ENCODE measurements around the gene SDHA. TPM values are rescaled to one million over a fixed set of nuclear protein-coding genes. Genes with fewer than 3 reads are reported as not detected.

Gene SDHA
- polyA plus RNA-seq, 1 donor (not counting 4 experiments of a cell fraction or from before 2014, with no cell fraction given): 178 TPM

DNA sequence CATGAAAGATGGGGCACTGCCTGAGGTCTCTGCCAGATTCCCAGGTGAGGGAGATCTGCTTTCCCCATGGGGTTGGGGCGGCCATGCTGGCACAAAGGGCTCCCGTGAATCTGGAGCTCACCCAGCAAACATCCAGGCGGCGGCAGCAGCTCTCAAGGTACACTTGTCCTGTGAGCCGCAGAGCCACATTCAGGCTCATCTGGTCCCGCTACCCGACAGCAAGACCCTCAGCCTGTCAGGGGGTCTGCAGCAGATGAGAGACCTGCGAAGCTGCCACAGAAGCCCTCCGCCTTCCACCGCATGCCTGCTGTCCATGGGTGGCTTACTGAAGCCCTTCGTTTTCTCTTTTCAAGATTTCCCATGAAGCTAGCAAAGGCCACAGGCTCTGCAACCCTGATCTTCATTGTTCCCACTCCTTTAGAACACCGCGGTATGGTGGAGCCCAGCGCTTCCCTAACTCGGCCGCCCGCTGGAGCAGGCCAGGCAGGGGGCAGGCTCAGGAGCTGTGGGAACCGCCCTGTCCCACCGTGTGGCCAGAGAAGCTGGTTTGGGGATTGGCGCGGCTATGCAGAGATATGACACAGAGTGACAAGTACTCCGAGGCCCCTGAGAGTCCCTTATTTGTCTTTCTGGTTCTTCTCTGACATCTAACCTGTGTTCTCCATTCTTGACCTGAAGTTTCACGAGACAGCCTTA is 18.0 kb upstream of the SDHA start:
- FAIRE-seq: no peak

DNA sequence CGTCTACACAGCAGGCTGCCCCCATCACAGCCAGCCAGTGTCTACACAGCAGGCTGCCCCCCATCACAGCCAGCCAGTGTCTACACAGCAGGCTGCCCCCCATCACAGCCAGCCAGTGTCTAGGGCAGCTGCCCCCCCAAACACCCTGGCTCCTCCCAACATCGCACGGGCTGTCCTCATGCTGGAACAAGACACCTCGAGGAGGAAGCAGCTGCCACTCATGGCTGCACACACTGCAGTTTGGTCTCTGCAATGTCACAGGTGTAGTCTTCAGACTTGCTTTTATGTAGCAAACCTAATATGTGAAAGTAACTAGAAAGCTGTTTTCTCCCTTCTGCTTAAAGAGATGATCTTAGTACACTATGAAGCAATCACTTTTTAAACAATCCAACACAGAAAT is 17.1 kb upstream of the SDHA start:
- Histone ChIP-seq H3K79me2 (ENCODE audit: control insufficient read depth, insufficient read depth, low read length) (no peaks in the 10 kb centered on the region), H3K9me1 (ENCODE audit: control insufficient read depth, extremely low read depth, insufficient read depth, low read length) (no peaks in the 10 kb centered on the region), H3K27ac (ENCODE audit: control insufficient read depth, insufficient read depth, low read length) (no peak overlapping the region), H3K9ac (ENCODE audit: control insufficient read depth, extremely low read depth, insufficient read depth, low read length) (no peak overlapping the region), H3K36me3 (ENCODE audit: control insufficient read depth in 2 of 2, extremely low read depth in 1 of 2, insufficient read depth in 2 of 2, low read length in 2 of 2) (peaks cover 6 to 17% of the 10 kb centered on the region in 2 experiments), H3K9me3 (ENCODE audit: control insufficient read depth, low read depth, low read length) (no peaks in the 10 kb centered on the region), H2AFZ (ENCODE audit: control insufficient read depth, low read length) (no peak overlapping the region), H3K4me3 (ENCODE audit: control insufficient read depth in 2 of 3, extremely low read depth in 1 of 3, insufficient read depth in 2 of 3, low read depth in 1 of 3, low read length in 3 of 3) (no peak overlapping the region), H4K20me1 (ENCODE audit: control insufficient read depth, extremely low read depth, insufficient read depth, low read length) (no peaks in the 10 kb centered on the region), H3K4me1 (ENCODE audit: control insufficient read depth, extremely low read depth, insufficient read depth, low read length) (no peaks in the 10 kb centered on the region), H3K27me3 (ENCODE audit: control insufficient read depth, extremely low read depth, insufficient read depth, low read length) (no peaks in the 10 kb centered on the region), H3K4me2 (ENCODE audit: control insufficient read depth, extremely low read depth, insufficient read depth, low read depth, low read length) (no peak overlapping the region)
- FAIRE-seq (no peak), DNase-seq (ENCODE audit: low read depth, low spot score) (no peak)
- TF ChIP-seq, protein P1, sequence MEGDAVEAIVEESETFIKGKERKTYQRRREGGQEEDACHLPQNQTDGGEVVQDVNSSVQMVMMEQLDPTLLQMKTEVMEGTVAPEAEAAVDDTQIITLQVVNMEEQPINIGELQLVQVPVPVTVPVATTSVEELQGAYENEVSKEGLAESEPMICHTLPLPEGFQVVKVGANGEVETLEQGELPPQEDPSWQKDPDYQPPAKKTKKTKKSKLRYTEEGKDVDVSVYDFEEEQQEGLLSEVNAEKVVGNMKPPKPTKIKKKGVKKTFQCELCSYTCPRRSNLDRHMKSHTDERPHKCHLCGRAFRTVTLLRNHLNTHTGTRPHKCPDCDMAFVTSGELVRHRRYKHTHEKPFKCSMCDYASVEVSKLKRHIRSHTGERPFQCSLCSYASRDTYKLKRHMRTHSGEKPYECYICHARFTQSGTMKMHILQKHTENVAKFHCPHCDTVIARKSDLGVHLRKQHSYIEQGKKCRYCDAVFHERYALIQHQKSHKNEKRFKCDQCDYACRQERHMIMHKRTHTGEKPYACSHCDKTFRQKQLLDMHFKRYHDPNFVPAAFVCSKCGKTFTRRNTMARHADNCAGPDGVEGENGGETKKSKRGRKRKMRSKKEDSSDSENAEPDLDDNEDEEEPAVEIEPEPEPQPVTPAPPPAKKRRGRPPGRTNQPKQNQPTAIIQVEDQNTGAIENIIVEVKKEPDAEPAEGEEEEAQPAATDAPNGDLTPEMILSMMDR (optimal IDR thresholded peaks at IDR 0.05 in 1 of 3, IDR thresholded peaks at IDR 0.05 in 1 of 3, conservative IDR thresholded peaks at IDR 0.05 in 1 of 3; ENCODE audit: extremely low read depth in 1 of 3, insufficient read depth in 2 of 3, low read length in 3 of 3): no peak
- TF ChIP-seq EZH2 (IDR thresholded peaks at IDR 0.05; ENCODE audit: low read length): no peak
- dilution Hi-C loops (cut with MboI; ENCODE audit: extremely low pct_ligation_motif_present, low sequenced_read_pairs): no loop called here

More for the DNA sequence above, 18.0 kb upstream of the SDHA start:
- H3K27me3 ChIP-seq (ENCODE audit: control insufficient read depth, extremely low read depth, insufficient read depth, low read length): no peaks in the 10 kb centered on the region
- TF ChIP-seq, protein P1 (optimal IDR thresholded peaks at IDR 0.05 in 1 of 3, IDR thresholded peaks at IDR 0.05 in 1 of 3, conservative IDR thresholded peaks at IDR 0.05 in 1 of 3; ENCODE audit: extremely low read depth in 1 of 3, insufficient read depth in 2 of 3, low read length in 3 of 3): no peak
- no peak for TF ChIP-seq EZH2 (IDR thresholded peaks at IDR 0.05; ENCODE audit: low read length)
- H4K20me1 ChIP-seq (ENCODE audit: control insufficient read depth, extremely low read depth, insufficient read depth, low read length): no peaks in the 10 kb centered on the region
- H3K79me2 ChIP-seq (ENCODE audit: control insufficient read depth, insufficient read depth, low read length): no peaks in the 10 kb centered on the region
- peaks cover 6 to 10% of the 10 kb centered on the region in 2 experiments for H3K36me3 ChIP-seq (ENCODE audit: control insufficient read depth in 2 of 2, extremely low read depth in 1 of 2, insufficient read depth in 2 of 2, low read length in 2 of 2)
- H3K9ac ChIP-seq (ENCODE audit: control insufficient read depth, extremely low read depth, insufficient read depth, low read length): no peak overlapping the region
- no peak overlapping the region for H3K27ac ChIP-seq (ENCODE audit: control insufficient read depth, insufficient read depth, low read length)
- H3K4me2 ChIP-seq (ENCODE audit: control insufficient read depth, extremely low read depth, insufficient read depth, low read depth, low read length): no peak overlapping the region
- H3K4me3 ChIP-seq (ENCODE audit: control insufficient read depth in 2 of 3, extremely low read depth in 1 of 3, insufficient read depth in 2 of 3, low read depth in 1 of 3, low read length in 3 of 3): no peak overlapping the region
- H3K9me3 ChIP-seq (ENCODE audit: control insufficient read depth, low read depth, low read length): no peaks in the 10 kb centered on the region
- H3K9me1 ChIP-seq (ENCODE audit: control insufficient read depth, extremely low read depth, insufficient read depth, low read length): no peaks in the 10 kb centered on the region
- no peak for DNase-seq (ENCODE audit: low read depth, low spot score)
- no peaks in the 10 kb centered on the region for H3K4me1 ChIP-seq (ENCODE audit: control insufficient read depth, extremely low read depth, insufficient read depth, low read length)
- no peak overlapping the region for H2AFZ ChIP-seq (ENCODE audit: control insufficient read depth, low read length)
- dilution Hi-C loops (cut with MboI; ENCODE audit: extremely low pct_ligation_motif_present, low sequenced_read_pairs): no loop called here
